Skin epidermis (tissue), 12 donors: ENCODE data around the gene ANKRD52.
"Not testable (repeated sequence)": the region's sequence is repeated elsewhere in the genome, so short reads cannot be mapped to it uniquely, and the experiment has no call there.

Experiments
- H3K27ac ChIP-seq, 21 experiments: fragments of 200-600 bp; sonication (generic) in 11 of 21; one replicate each; pipeline ENCODE4 v1.5.0; 2020; ENCODE audit warnings: mild to moderate bottlenecking in 3 of 21, inconsistent platforms in 2 of 21, moderate library complexity in 2 of 21
- H3K4me3 ChIP-seq, 7 experiments: fragments of 200-600 bp; sonication (generic) in 2 of 7; one replicate each; pipeline ENCODE4 v1.5.0; 2020; ENCODE audit warnings: inconsistent platforms in 2 of 7, mild to moderate bottlenecking in 2 of 7, moderate library complexity in 1 of 7

Gene ANKRD52

DNA sequence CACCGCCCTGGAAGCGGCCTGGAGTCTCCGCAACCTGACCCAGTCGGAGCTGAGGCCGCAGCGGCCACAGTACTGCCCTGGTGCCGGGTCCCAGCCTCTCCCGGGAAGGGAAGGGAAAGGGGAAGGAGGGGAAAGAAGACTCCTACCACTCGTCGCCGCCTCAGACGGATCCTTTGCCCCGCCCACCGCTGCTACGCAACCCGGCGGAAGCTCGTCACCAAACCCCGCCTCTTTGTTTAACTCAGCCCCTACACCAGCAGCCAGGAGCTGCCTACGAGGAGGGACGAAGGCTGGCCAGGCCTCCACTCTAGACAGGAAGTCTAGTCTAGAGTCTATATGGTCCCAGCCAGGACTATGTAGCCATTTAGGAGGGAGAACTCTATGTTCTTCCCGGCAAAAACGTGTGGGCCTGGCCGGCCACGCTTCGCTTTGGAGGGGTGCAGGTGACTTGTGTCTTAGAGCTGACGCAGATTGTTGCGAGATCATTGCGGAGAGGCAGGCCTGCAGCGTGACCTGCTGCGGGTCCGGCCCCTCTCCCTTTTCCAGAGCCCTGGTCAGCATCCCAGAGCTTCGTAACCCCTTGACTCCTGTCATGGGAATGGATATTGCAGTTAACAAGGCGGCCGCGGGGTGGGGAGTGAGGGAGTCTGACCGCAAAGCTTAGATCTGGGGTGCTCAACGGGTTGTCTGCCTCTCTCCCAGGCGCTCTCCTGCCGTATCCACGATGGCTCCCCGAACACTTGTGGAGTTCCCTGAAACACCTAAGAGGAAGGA, 36.2 kb downstream of the ANKRD52 start, which contains the start of gene RNF41:
TSS of gene RNF41 (minus strand) at position 166 of the 774 bp plus-strand sequence. CDS start 7,875 bp downstream, outside the sequence.
- H3K27ac ChIP-seq = peak within 1 kb of the TSS; percentile 80 to 98 (median 94)
- H3K4me3 ChIP-seq = peak within 1 kb of the TSS; percentile 61 to 91 (median 78)

DNA sequence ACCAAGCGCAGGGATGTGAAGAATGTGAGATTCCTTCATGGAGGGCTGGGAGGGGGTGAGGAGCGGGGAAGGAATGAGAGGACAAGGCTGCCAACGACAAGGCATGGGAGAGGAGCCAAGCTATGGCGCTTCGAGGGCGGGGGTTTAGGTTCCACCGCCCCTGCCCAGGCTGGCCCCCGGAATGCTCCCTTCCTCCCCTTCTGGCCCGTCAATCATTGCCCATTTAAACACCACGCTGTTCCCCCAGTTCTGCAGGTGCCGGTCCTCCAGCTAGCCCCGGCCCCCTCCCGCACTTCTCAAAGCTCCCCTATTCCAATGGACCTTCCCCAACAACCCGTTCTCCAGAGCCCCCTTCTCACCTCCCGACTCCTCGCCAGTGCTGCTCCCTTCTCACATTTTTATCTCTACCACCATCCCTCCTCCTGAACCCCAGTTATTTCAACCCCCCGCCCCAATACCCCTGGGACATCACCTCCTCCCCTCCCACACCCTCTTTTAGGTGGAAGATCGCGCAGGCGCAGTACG, 36.9 kb downstream of the ANKRD52 start:
- peak overlapping the region; percentile 37 to 98 (median 94) for H3K27ac ChIP-seq
- peak overlapping the region; percentile 61 to 91 (median 78) for H3K4me3 ChIP-seq

GRCh38 chr12:56220611-56221231, 37.5 kb downstream of the ANKRD52 start:
- H3K27ac ChIP-seq = peak overlapping the region; percentile 37 to 98 (median 94)

GRCh38 chr12:56219840-56220239, 38.3 kb downstream of the ANKRD52 start:
- peak overlapping the region in 4 of 21 experiments; percentile 10 to 94 (median 92) for H3K27ac ChIP-seq

More at GRCh38 chr12:56220611-56221231, 37.5 kb downstream of the ANKRD52 start:
- peak overlapping the region; percentile 61 to 91 (median 78) for H3K4me3 ChIP-seq

DNA sequence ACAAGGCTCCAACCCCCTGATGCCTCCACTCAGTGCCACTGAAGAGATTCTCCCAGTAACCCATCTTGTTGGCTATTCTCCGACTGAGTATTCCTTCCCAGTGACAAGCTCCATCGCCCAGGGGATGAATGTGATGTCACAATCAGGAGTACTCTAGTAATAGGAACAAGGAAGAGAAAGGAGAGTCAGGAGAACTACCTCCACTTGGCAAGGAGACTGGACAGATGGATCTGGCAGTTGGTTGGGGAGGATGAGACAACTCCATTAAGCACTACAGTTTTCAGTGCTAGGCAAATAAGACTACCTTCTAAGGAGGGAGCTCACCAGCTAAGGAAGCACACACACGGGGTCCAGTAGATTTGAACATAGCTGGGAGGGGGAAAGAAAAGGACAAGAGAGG, 41.7 kb downstream of the ANKRD52 start:
- Histone ChIP-seq H3K4me3 (no peak overlapping the region), H3K27ac (no peak overlapping the region)

More at GRCh38 chr12:56219840-56220239, 38.3 kb downstream of the ANKRD52 start:
- no peak overlapping the region for H3K4me3 ChIP-seq

DNA sequence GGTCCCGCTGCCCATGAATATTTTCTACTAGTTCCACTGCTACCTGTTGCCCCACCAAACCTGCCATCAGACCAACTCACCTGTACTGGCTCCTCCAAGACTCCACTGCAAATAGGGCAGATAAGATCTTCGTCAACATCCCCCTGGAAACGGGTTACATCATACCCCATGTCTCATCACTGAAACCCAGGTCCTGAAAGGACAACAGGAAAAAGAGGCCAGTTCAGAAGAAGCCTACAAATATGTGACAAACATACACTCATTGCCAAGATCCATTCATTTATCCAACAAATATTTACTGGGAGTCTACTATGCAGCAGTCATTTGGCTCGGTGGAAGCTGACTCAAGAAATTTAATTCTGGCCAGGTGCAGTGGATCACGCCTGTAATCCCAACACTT, 44.3 kb downstream of the ANKRD52 start:
- H3K4me3 ChIP-seq = no peak overlapping the region
- no peak overlapping the region for H3K27ac ChIP-seq

- H3K27ac ChIP-seq = no peak overlapping the region
- H3K4me3 ChIP-seq = no peak overlapping the region
Measured at GRCh38 chr12:56212361-56212760, 45.8 kb downstream of the ANKRD52 start.

GRCh38 chr12:56208006-56208405, 50.2 kb downstream of the ANKRD52 start:
- no peak overlapping the region for H3K4me3 ChIP-seq

GRCh38 chr12:56206452-56207166, 51.6 kb downstream of the ANKRD52 start:
- Histone ChIP-seq H3K4me3 (no peak overlapping the region), H3K27ac (peak overlapping the region in 1 of 21 experiments; percentile 0)

More at GRCh38 chr12:56208006-56208405, 50.2 kb downstream of the ANKRD52 start:
- H3K27ac ChIP-seq = peak overlapping the region in 1 of 21 experiments; percentile 0

DNA sequence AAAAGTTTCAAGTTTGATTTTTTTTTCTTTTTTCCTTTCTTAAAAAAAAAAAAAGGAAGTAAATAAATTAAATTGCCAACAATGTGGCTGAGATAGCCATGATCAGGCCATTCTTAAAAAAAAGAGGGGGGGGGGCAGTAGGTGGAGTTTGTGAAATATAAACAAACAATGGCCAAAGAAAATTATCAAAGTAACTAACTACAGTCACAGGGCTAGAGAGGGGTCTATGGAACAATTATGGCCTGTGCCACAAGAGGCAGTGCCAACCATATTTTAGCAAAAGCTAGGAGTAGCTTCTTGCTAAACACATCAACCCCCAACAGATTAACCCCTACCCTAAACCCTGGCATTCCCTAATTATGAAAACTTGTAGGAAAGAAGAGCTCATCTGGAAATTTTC, 52.7 kb downstream of the ANKRD52 start:
- H3K27ac ChIP-seq = peak overlapping the region in 1 of 21 experiments; percentile 21
- no peak overlapping the region for H3K4me3 ChIP-seq

DNA sequence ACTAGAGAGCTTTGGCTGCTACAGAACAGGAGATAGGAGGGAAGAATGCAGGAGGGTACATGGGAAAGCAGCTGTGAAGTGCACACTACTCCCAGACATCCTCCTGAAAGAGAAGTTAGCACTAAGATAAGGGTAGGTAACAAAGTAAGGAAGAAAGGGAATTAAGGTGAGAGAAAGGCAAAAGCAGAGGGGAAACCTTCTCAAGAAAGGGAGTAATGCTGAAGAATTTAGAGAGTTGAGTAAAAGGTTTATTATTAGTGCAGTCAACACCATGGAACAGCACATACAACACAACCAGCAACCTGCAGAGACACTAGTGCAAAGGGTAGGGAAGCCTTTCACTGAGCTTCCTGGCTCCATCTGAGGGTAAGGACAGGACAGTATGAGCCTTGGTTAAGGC, 53.9 kb downstream of the ANKRD52 start:
- Histone ChIP-seq H3K27ac (no peak overlapping the region), H3K4me3 (no peak overlapping the region)

DNA sequence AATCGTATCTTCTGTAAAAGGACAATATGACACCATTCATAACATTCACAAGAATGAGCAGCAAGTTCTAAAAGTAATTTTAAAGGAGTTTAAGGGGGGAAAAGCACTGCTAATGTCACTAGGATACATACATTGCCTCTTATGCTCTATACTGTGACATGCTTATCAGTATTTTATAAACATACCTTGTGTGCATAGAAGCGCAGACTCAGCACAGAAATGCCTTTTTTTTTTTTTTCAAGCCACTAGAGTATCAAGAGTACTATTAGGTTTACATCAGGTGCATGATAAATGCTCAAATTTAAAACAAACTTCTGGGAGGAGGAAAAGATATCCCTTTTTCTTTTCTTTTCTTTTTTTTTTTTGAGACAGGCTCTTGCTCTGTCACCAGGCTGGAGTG, 55.3 kb downstream of the ANKRD52 start:
- Histone ChIP-seq H3K4me3 (no peak overlapping the region), H3K27ac (no peak overlapping the region)

- no peak overlapping the region for H3K4me3 ChIP-seq
- H3K27ac ChIP-seq = no peak overlapping the region
Measured at GRCh38 chr12:56202366-56202765, 55.8 kb downstream of the ANKRD52 start.

DNA sequence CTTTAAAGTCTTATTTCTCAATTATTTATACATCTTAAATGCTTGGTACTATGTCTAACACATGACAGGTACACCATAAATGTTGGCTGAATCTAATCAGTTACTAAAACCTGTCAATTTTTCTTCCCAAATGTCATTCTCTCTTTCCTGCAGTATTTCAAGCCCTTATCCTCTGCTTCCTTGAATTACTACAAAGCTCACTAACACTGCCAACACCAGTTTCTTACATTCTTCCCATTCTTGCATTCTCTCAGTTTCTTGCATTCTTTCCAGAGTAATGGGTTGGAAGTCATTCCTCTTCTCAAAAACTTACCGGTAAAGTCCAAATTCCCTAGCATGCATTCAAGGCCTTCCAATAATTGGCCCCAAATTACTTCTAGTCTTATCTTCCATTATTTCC, 59.3 kb downstream of the ANKRD52 start:
- no peak overlapping the region for H3K27ac ChIP-seq
- H3K4me3 ChIP-seq = no peak overlapping the region

GRCh38 chr12:56197921-56198635, 60.1 kb downstream of the ANKRD52 start:
- H3K27ac ChIP-seq = no peak overlapping the region
- no peak overlapping the region for H3K4me3 ChIP-seq

DNA sequence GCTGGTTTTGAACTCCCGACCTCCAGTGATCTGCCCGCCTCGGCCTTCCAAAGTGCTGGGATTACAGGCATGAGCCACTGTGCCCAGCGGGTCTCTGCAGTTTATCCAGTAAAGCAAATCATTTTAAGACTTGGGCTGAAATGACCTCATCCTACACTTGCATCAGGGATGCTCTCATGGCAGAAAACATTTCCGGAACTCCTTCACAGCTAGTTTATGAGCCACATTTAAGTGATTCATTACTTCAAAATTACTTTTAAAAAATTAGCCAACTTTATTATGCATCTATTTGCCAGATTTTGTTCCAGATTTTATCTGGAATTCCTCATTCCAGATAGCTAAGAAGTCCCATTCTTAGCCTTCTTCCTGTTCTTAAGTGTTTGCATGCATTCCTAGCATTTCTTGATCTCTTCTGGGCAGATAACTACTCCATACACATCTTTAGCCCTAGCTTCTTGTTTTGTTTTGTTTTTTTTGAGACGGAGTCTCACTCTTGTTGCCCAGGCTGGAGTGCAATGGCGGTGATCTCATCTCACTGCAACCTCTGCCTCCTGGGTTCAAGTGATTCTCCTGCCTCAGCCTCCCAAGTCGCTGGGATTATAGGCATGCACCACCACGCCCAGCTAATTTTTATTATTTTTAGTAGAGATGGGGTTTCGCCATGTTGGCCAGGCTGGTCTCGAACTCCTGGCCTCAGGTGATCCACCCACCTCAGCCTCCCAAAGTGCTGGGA, 61.2 kb downstream of the ANKRD52 start:
- not testable (repeated sequence) for H3K27ac ChIP-seq, H3K4me3 ChIP-seq

GRCh38 chr12:56193025-56193578, 65.1 kb downstream of the ANKRD52 start:
- no peak overlapping the region for H3K27ac ChIP-seq
- no peak overlapping the region for H3K4me3 ChIP-seq

DNA sequence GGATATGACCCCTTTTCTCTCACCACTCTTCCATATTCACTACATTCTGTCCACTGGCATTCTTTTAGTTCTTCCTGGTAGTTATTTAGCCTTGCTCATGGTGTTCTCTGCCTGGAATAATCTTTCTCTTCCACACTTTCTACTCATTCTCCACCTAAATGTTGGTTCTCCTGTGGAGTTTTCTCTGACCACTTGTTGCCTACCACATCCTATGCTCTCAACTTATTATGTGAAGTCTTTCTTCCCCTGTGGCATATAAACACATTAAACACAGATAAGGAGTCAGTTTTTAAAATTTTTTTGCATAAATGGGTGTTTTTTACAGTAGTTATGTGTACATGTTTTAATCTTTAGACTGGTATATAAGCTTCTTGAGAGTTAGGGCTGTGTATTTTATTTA, 65.6 kb downstream of the ANKRD52 start:
- H3K4me3 ChIP-seq = no peak overlapping the region
- no peak overlapping the region for H3K27ac ChIP-seq
